H1 (cell line): ENCODE results near the gene FGF18. TPM values are rescaled to one million over a fixed set of nuclear protein-coding genes. Genes with fewer than 3 reads are reported as not detected.

ENCODE experiments used
- CTCF ChIA-PET: fragments of 300-600 bp; sonication (Branson Sonifier 250); formaldehyde crosslinking; loops from one replicate; lab custom pipeline; 2021; ENCODE audit not compliant: partially characterized antibody; lab: Charles Lee
- POLR2A ChIA-PET: fragments of 300-600 bp; sonication (Branson Sonifier 250); formaldehyde crosslinking; loops from one replicate; lab custom pipeline; 2021; ENCODE audit warnings: inconsistent platforms; ENCODE audit not compliant: partially characterized antibody; lab: Charles Lee
- DNase-seq, 2 experiments: peaks; one replicate each; pipeline versions ENCODE4 v3.0.0 to v3.0.0-alpha.2; 2010 to 2022; ENCODE audit warnings: low spot score in 2 of 2, low read depth in 1 of 2, mixed read lengths in 1 of 2
- FAIRE-seq: peaks from 2 replicates; lab custom pipeline; 2011; peaks lifted over from hg19 to GRCh38; lab: Jason Lieb, UNC
- H2AFZ ChIP-seq: 2 replicates; pipeline ENCODE4 v1.8.1; 2012; ENCODE audit warnings: low read length, inconsistent platforms
- H2AK5ac ChIP-seq: 2 replicates; pipeline ENCODE4 v1.6.1; 2013; ENCODE audit warnings: low read depth, low read length
- H2BK120ac ChIP-seq: replicated peaks from 2 replicates; pipeline ENCODE3; 2013; ENCODE audit warnings: low read depth, low read length, inconsistent platforms
- H2BK12ac ChIP-seq: 2 replicates; pipeline ENCODE4 v1.6.1; 2013; ENCODE audit warnings: low read depth, low read length
- H2BK15ac ChIP-seq: 2 replicates; pipeline ENCODE4 v1.6.1; 2013; ENCODE audit warnings: low read length
- H2BK20ac ChIP-seq: 2 replicates; pipeline ENCODE4 v1.6.1; 2013; ENCODE audit warnings: low read length
- H2BK5ac ChIP-seq: 2 replicates; pipeline ENCODE4 v1.6.1; 2013; ENCODE audit warnings: low read depth, low read length
- H3K14ac ChIP-seq: 2 replicates; pipeline ENCODE4 v1.6.1; 2013; ENCODE audit warnings: inconsistent platforms; ENCODE audit not compliant: insufficient read length
- H3K18ac ChIP-seq: 2 replicates; pipeline ENCODE4 v1.6.1; 2013; ENCODE audit warnings: low read length; ENCODE audit errors: extremely low read depth
- H3K23ac ChIP-seq: 2 replicates; pipeline ENCODE4 v1.6.1; 2013; ENCODE audit warnings: inconsistent platforms; ENCODE audit not compliant: insufficient read length
- H3K23me2 ChIP-seq: 2 replicates; pipeline ENCODE4 v1.6.1; 2013; ENCODE audit warnings: low read depth, low read length
- H3K27ac ChIP-seq: 2 replicates; pipeline ENCODE4 v1.6.1; 2011; ENCODE audit warnings: low read depth, low read length, inconsistent platforms
- H3K27me3 ChIP-seq, 4 experiments: replicated peaks in 1 of 4; 1 replicate in 1 of 4; 2 replicates in 3 of 4; pipeline versions ENCODE4 v1.6.1 to v1.8.1; 2011 to 2013; ENCODE audit warnings: low read length in 3 of 4, mild to moderate bottlenecking in 3 of 4, inconsistent platforms in 2 of 4, mixed read lengths in 2 of 4, moderate library complexity in 1 of 4; ENCODE audit not compliant: control insufficient read depth in 3 of 4, insufficient read depth in 3 of 4; ENCODE audit errors: extremely low read depth in 1 of 4
- H3K36me3 ChIP-seq, 4 experiments: 2 replicates each; pipeline versions ENCODE4 v1.6.1 to v1.8.1; 2011 to 2013; ENCODE audit warnings: mild to moderate bottlenecking in 4 of 4, low read length in 3 of 4, moderate library complexity in 2 of 4, control low read depth in 1 of 4, inconsistent platforms in 1 of 4; ENCODE audit not compliant: insufficient read depth in 4 of 4, control insufficient read depth in 2 of 4
- H3K4ac ChIP-seq: replicated peaks from 2 replicates; pipeline ENCODE3; 2013; ENCODE audit warnings: low read length, low read depth, mixed read lengths, inconsistent platforms; ENCODE audit not compliant: insufficient read length
- H3K4me1 ChIP-seq, 4 experiments: replicated peaks in 1 of 4; 1 replicate in 1 of 4; 2 replicates in 3 of 4; pipeline versions ENCODE4 v1.6.1 to v1.8.1; 2011 to 2013; ENCODE audit warnings: low read length in 3 of 4, inconsistent platforms in 2 of 4, mixed read lengths in 1 of 4; ENCODE audit not compliant: insufficient read depth in 4 of 4, control insufficient read depth in 3 of 4
- H3K4me2 ChIP-seq, 2 experiments: 2 replicates each; pipeline versions ENCODE4 v1.6.1 to v1.8.1; 2011 to 2013; ENCODE audit warnings: low read depth in 2 of 2, low read length in 2 of 2, control low read depth in 1 of 2, inconsistent platforms in 1 of 2, mild to moderate bottlenecking in 1 of 2; ENCODE audit not compliant: insufficient read depth in 1 of 2
- H3K4me3 ChIP-seq, 4 experiments: fragments of 200-600, 300-600 bp in 1 of 4; sonication (generic), shearing (Covaris generic), sonication (Bioruptor Twin) in 1 of 4; 2 replicates each; pipeline versions ENCODE4 v1.5.1 to v1.8.1; 2011 to 2016; ENCODE audit warnings: low read length in 4 of 4, low read depth in 3 of 4, control low read depth in 2 of 4, inconsistent platforms in 2 of 4, mild to moderate bottlenecking in 2 of 4, mixed read lengths in 1 of 4, moderate library complexity in 1 of 4; ENCODE audit not compliant: insufficient read depth in 2 of 4; ENCODE audit errors: extremely low read depth in 1 of 4
- H3K56ac ChIP-seq: replicated peaks from 2 replicates; pipeline ENCODE3; 2013; ENCODE audit warnings: low read depth, mild to moderate bottlenecking, mixed read lengths, low read length, inconsistent platforms; ENCODE audit not compliant: insufficient read length
- H3K79me1 ChIP-seq: 2 replicates; pipeline ENCODE4 v1.6.1; 2013; ENCODE audit warnings: low read depth, low read length, control low read depth
- H3K79me2 ChIP-seq, 2 experiments: 2 replicates each; pipeline versions ENCODE4 v1.6.1 to v1.8.1; 2012 to 2013; ENCODE audit warnings: low read length in 2 of 2, mild to moderate bottlenecking in 2 of 2, inconsistent platforms in 1 of 2; ENCODE audit not compliant: insufficient read depth in 2 of 2, control insufficient read depth in 1 of 2
- H3K9ac ChIP-seq, 4 experiments: replicated peaks in 1 of 4; 1 replicate in 1 of 4; 2 replicates in 3 of 4; pipeline versions ENCODE4 v1.6.1 to v1.8.1; 2011 to 2013; ENCODE audit warnings: low read depth in 3 of 4, low read length in 3 of 4, control low read depth in 2 of 4, mild to moderate bottlenecking in 2 of 4, moderate library complexity in 2 of 4, inconsistent platforms in 1 of 4; ENCODE audit errors: extremely low read depth in 1 of 4
- H3K9me3 ChIP-seq, 2 experiments: 2 replicates each; pipeline versions ENCODE4 v1.6.1 to v1.8.1; 2012 to 2013; ENCODE audit warnings: mild to moderate bottlenecking in 2 of 2, moderate library complexity in 2 of 2, control low read depth in 1 of 2, inconsistent platforms in 1 of 2, low read depth in 1 of 2, low read length in 1 of 2, mixed read lengths in 1 of 2; ENCODE audit not compliant: insufficient read depth in 2 of 2
- H4K20me1 ChIP-seq, 2 experiments: replicated peaks in 1 of 2; 2 replicates each; pipeline versions ENCODE3 to v1.8.1; 2011 to 2013; ENCODE audit warnings: inconsistent platforms in 2 of 2, low read length in 2 of 2, mild to moderate bottlenecking in 1 of 2; ENCODE audit not compliant: insufficient read depth in 2 of 2, control insufficient read depth in 1 of 2
- H4K5ac ChIP-seq: 2 replicates; pipeline ENCODE4 v1.6.1; 2013; ENCODE audit warnings: low read length, low read depth, mixed read lengths, inconsistent platforms; ENCODE audit not compliant: insufficient read length
- H4K8ac ChIP-seq: 2 replicates; pipeline ENCODE4 v1.8.0; 2013; ENCODE audit warnings: mild to moderate bottlenecking, moderate library complexity, low read length, inconsistent platforms; ENCODE audit not compliant: insufficient read depth; ENCODE audit errors: extremely low read depth
- H4K91ac ChIP-seq: replicated peaks from 2 replicates; pipeline ENCODE3; 2013; ENCODE audit warnings: low read length, mixed read lengths, inconsistent platforms; ENCODE audit not compliant: insufficient read length
- BACH1 ChIP-seq: IDR thresholded peaks from 2 replicates; pipeline ENCODE4 v1.6.1; 2012; ENCODE audit warnings: low read length, improper control_type of control experiment
- CREB1 ChIP-seq: IDR thresholded peaks from 2 replicates; pipeline ENCODE4 v1.6.1; 2012; ENCODE audit warnings: inconsistent platforms
- EGR1 ChIP-seq: IDR thresholded peaks from 2 replicates; pipeline ENCODE4 v1.6.1; 2011; ENCODE audit warnings: low read depth, low read length, borderline replicate concordance
- GABPA ChIP-seq: IDR thresholded peaks from 2 replicates; pipeline ENCODE4 v1.6.1; 2011; ENCODE audit warnings: mild to moderate bottlenecking, low read length, moderate library complexity, borderline replicate concordance; ENCODE audit not compliant: insufficient read depth
- POU5F1 ChIP-seq: IDR thresholded peaks from 2 replicates; pipeline ENCODE4 v1.6.1; 2011; ENCODE audit warnings: low read depth, mild to moderate bottlenecking, low read length, moderate library complexity
- RBBP5 ChIP-seq: IDR thresholded peaks from 2 replicates; pipeline ENCODE4 v1.7.1; 2012; ENCODE audit warnings: low read depth, mild to moderate bottlenecking, inconsistent platforms, low read length, moderate library complexity, borderline replicate concordance
- RXRA ChIP-seq: IDR thresholded peaks from 2 replicates; pipeline ENCODE4 v1.6.1; 2011; ENCODE audit warnings: low read depth, mild to moderate bottlenecking, low read length, moderate library complexity; ENCODE audit not compliant: insufficient read depth
- SIRT6 ChIP-seq: IDR thresholded peaks from one replicate; pipeline ENCODE4 v1.7.1; 2012; ENCODE audit warnings: low read length, inconsistent platforms
- SIX5 ChIP-seq: IDR thresholded peaks from 2 replicates; pipeline ENCODE4 v1.6.1; 2011; ENCODE audit warnings: mild to moderate bottlenecking, low read depth, low read length
- TAF7 ChIP-seq: optimal IDR thresholded peaks from 2 replicates; pipeline ENCODE3; 2011; ENCODE audit warnings: low read depth, mild to moderate bottlenecking, inconsistent platforms, low read length, moderate library complexity, borderline replicate concordance
- TBP ChIP-seq: IDR thresholded peaks from 2 replicates; pipeline ENCODE4 v1.6.1; 2011; ENCODE audit warnings: low read depth, low read length, improper control_type of control experiment
- WGBS, 2 experiments: shearing (Covaris generic) in 1 of 2; methylation state at CpG; one replicate each; pipeline versions ENCODE4 v1.1.6 to v1.1.7; 2013 to 2015; ENCODE audit warnings: low lambda C conversion rate in 2 of 2, mixed read lengths in 2 of 2, inconsistent platforms in 1 of 2, low coverage in 1 of 2, missing lambda C conversion rate in 1 of 2; ENCODE audit not compliant: insufficient replicate concordance in 2 of 2, insufficient coverage in 1 of 2, insufficient read length in 1 of 2; ENCODE audit errors: extremely low coverage in 1 of 2, missing lambda C conversion rate in 1 of 2; 5-methylcytosine and 5-hydroxymethylcytosine counted together
- polyA plus RNA-seq, 7 experiments: library from polyadenylated mRNA; depleted of rRNA in 3 of 7; stranded (reverse) in 5 of 7; unstranded in 2 of 7; fragments of >200 nt in 5 of 7; fragments of 200-250 nt in 2 of 7; gene quantifications; 1 replicate in 5 of 7; 2 replicates in 1 of 7; 4 replicates in 1 of 7; pipeline versions ENCODE4 v1.2.1 to v1.2.3, GENCODE V29; 2011 to 2013; ENCODE audit warnings: missing spikeins in 2 of 7, mixed read lengths in 2 of 7
- total RNA-seq: library from RNA; stranded (reverse); fragmentation: NEBNext Ultra II Directional; extraction: Animal tissue kit (Norgen Biotek cat#: 25700); gene quantifications from 2 replicates; pipeline ENCODE4 v1.2.1, GENCODE V29; 2021

Gene FGF18
- total and polyA plus RNA-seq, 2 of the 8 experiments (the other 6 are each of a cell fraction or from before 2014, with no cell fraction given): 0.54 to 1.3 TPM

DNA sequence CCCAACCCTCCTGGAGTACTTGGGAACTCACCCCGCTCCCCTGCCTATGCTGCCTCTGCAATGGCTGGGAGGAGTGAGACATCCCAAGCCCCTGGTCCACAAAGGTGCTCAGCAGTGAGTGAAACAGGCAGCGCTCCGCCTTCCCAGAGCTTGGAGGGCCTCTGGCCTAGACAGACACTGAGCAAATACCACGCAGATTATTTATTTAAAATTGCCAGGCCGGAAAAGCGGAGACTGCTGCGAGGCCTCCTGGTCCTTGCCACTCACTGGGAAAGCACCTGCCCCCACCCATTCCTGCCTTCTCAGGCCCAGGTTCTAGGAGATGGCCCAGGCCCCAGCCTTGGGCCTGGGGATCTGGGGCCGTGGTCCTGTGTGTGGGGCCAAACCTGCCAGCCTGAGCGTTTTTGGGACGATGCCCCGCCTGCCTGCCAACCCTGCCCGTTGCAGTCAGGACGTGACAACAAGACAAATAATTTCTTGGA is 17.4 kb downstream of the FGF18 start:
- peaks cover 0 to 2% of the 10 kb centered on the region in 2 experiments for H4K20me1 ChIP-seq
- H2AK5ac ChIP-seq: no peak overlapping the region
- peak overlapping the region; percentile 96; the same call in 1 of the 2 replicates for H2BK12ac ChIP-seq
- no peak overlapping the region for H4K5ac ChIP-seq
- DNase-seq: no peak
- H3K79me2 ChIP-seq: no peaks in the 10 kb centered on the region
- no peak for TF ChIP-seq CREB1
- no peak for TF ChIP-seq SIRT6
- no peak for TF ChIP-seq POU5F1
- no peak for TF ChIP-seq RXRA
- no peak for TF ChIP-seq SIX5
- no peak for TF ChIP-seq EGR1
- TF ChIP-seq TAF7: no peak
- TF ChIP-seq RBBP5: no peak
- TF ChIP-seq GABPA: no peak
- no peak for TF ChIP-seq TBP
- no peak for TF ChIP-seq BACH1
- H3K36me3 ChIP-seq: no peaks in the 10 kb centered on the region
- peak overlapping the region; percentile 8; the same call in 1 of the 2 replicates for H2BK20ac ChIP-seq
- H3K4me2 ChIP-seq: no peak overlapping the region
- no peak for FAIRE-seq
- H3K9me3 ChIP-seq: no peaks in the 10 kb centered on the region
- H3K27me3 ChIP-seq: no peaks in the 10 kb centered on the region
- no peak overlapping the region for H2AFZ ChIP-seq
- no peaks in the 10 kb centered on the region; the same call in 1 of the 2 replicates for H3K23me2 ChIP-seq
- H3K9ac ChIP-seq: 0 out of 7 replicates have a peak overlapping the region, but pooled peaks of 1 of the 4 experiments have one; percentile 11
- H3K4me3 ChIP-seq: no peak overlapping the region
- no peak overlapping the region for H3K14ac ChIP-seq
- H3K79me1 ChIP-seq: no peaks in the 10 kb centered on the region
- CTCF ChIA-PET: interaction anchor here (1.0 to 6.3 kb wide), 9 partner anchors 12 to 194 kb away, joined by 3 to 56 read pairs (median 3); partner anchors contain the start of gene FGF18
- H3K56ac ChIP-seq: no peak overlapping the region
- no peak overlapping the region; the same call in 1 of the 2 replicates for H4K8ac ChIP-seq
- H2BK120ac ChIP-seq: no peak overlapping the region
- no peak overlapping the region for H3K23ac ChIP-seq
- H2BK15ac ChIP-seq: peak overlapping the region; percentile 84; the same call in 1 of the 2 replicates
- H4K91ac ChIP-seq: peak overlapping the region; percentile 7
- H3K27ac ChIP-seq: no peak overlapping the region
- H3K18ac ChIP-seq: no peak overlapping the region
- H3K4ac ChIP-seq: no peak overlapping the region
- 0 out of 2 replicates have a peak overlapping the region, but pooled peaks have one; percentile 60 for H2BK5ac ChIP-seq
- POLR2A ChIA-PET: interaction anchor here (0.8 to 1.6 kb wide), 8 partner anchors 10 to 49 kb away, joined by 3 to 8 read pairs (median 4); partner anchors contain the start of gene NPM1
- H3K4me1 ChIP-seq: peaks cover 0 to 34% (median 23%) of the 10 kb centered on the region in 4 experiments; a peak in 6 of 7 replicates
- 84% methylated on average over 13 of the region's 13 CpGs; no CpG with 5 or more reads in 1 of the 2 experiments for WGBS, 2 experiments
